Measurements from ENCODE around the gene OR10D3.

OR10D3 gene

GRCh38 chr11:124195189-124195734, 12.1 kb downstream of the OR10D3 start:
- DNase-seq: peak; percentile 88

- DNase-seq: no peak
Observed at GRCh38 chr11:124197999-124198398, 14.9 kb downstream of the OR10D3 start.

GRCh38 chr11:124198897-124199296, 15.8 kb downstream of the OR10D3 start:
- DNase-seq: no peak

GRCh38 chr11:124199702-124200101, 16.6 kb downstream of the OR10D3 start:
- no peak for DNase-seq

- DNase-seq: no peak
Observed at GRCh38 chr11:124200671-124201070, 17.5 kb downstream of the OR10D3 start.

GRCh38 chr11:124202951-124203350, 19.8 kb downstream of the OR10D3 start:
- peak; percentile 7 for DNase-seq

GRCh38 chr11:124204008-124204407, 20.9 kb downstream of the OR10D3 start:
- no peak for DNase-seq

- DNase-seq: peak; percentile 92
Observed at GRCh38 chr11:124207102-124207792, 24.1 kb downstream of the OR10D3 start.

GRCh38 chr11:124209824-124210357, 26.7 kb downstream of the OR10D3 start:
- DNase-seq: no peak

- no peak for DNase-seq
Observed at GRCh38 chr11:124210421-124210820, 27.3 kb downstream of the OR10D3 start.

GRCh38 chr11:124211321-124211720, 28.2 kb downstream of the OR10D3 start:
- no peak for DNase-seq

- DNase-seq: no peak
Observed at GRCh38 chr11:124214027-124214426, 30.9 kb downstream of the OR10D3 start.

GRCh38 chr11:124219126-124219525, 36.0 kb downstream of the OR10D3 start:
- no peak for DNase-seq

- no peak for DNase-seq
Observed at GRCh38 chr11:124222407-124222806, 39.3 kb downstream of the OR10D3 start.

GRCh38 chr11:124224618-124225423, 41.7 kb downstream of the OR10D3 start:
- peak; percentile 92 for DNase-seq

- no peak for DNase-seq
Observed at GRCh38 chr11:124225471-124225870, 42.3 kb downstream of the OR10D3 start.

GRCh38 chr11:124233376-124233775, 50.2 kb downstream of the OR10D3 start:
- no peak for DNase-seq
